IMR-90 (cell line): ENCODE data around the gene AP1S1. TPM values are rescaled to one million over a fixed set of nuclear protein-coding genes. Genes with fewer than 3 reads are reported as not detected.

Source experiments
- ATAC-seq: fragments of 200-7000 bp; cut with Tn5 transposase; 2 replicates; pipeline ENCODE4 v1.9.1; 2020; ENCODE audit warnings: low read depth, mild to moderate bottlenecking, moderate library complexity
- BruUV-seq: library from RNA; stranded (reverse); fragments of 400-500 nt; replicated peaks from 2 replicates; lab custom pipeline; 2021; lab: Mats Ljungman, UMichigan
- CTCF ChIA-PET: fragments of 300-600 bp; formaldehyde crosslinking; extraction: SDS; loops from one replicate; lab custom pipeline; 2021; ENCODE audit warnings: antibody characterized with exemption; lab: Yijun Ruan, JAX
- POLR2A ChIA-PET: fragments of 300-600 bp; sonication (Branson Sonifier 250); formaldehyde crosslinking; loops from one replicate; lab custom pipeline; 2022; ENCODE audit warnings: antibody characterized with exemption; ENCODE audit not compliant: unreplicated experiment; lab: Charles Lee
- DNase-seq: peaks from one replicate; pipeline ENCODE4 v3.0.0; 2013
- H2AFZ ChIP-seq: replicated peaks from 2 replicates; pipeline ENCODE3; 2013; ENCODE audit warnings: low read length, mild to moderate bottlenecking; ENCODE audit not compliant: poor library complexity
- H2AK5ac ChIP-seq: 2 replicates; pipeline ENCODE4 v1.6.1; 2013; ENCODE audit warnings: low read depth, low read length, inconsistent platforms
- H2AK9ac ChIP-seq: replicated peaks from 2 replicates; pipeline ENCODE3; 2013; ENCODE audit warnings: mild to moderate bottlenecking, low read depth, low read length, moderate library complexity; ENCODE audit not compliant: poor library complexity
- H2BK120ac ChIP-seq: 2 replicates; pipeline ENCODE4 v1.6.1; 2013; ENCODE audit warnings: low read depth, low read length, inconsistent platforms
- H2BK15ac ChIP-seq: 3 replicates; pipeline ENCODE4 v1.6.1; 2013; ENCODE audit warnings: low read depth, low read length, inconsistent platforms
- H2BK20ac ChIP-seq: 2 replicates; pipeline ENCODE4 v1.6.1; 2013; ENCODE audit warnings: low read depth, mild to moderate bottlenecking, inconsistent platforms, low read length, moderate library complexity
- H2BK5ac ChIP-seq: 2 replicates; pipeline ENCODE4 v1.6.1; 2013; ENCODE audit warnings: mild to moderate bottlenecking, low read depth, low read length, inconsistent platforms; ENCODE audit not compliant: poor library complexity, severe bottlenecking
- H3K14ac ChIP-seq: replicated peaks from 2 replicates; pipeline ENCODE4 v1.6.1; 2013; ENCODE audit warnings: low read depth, low read length, inconsistent platforms
- H3K18ac ChIP-seq: 2 replicates; pipeline ENCODE4 v1.6.1; 2013; ENCODE audit warnings: low read depth, low read length, control low read depth
- H3K23ac ChIP-seq: 2 replicates; pipeline ENCODE4 v1.6.1; 2013; ENCODE audit warnings: low read depth, low read length, inconsistent platforms
- H3K27ac ChIP-seq: 2 replicates; pipeline ENCODE4 v1.5.1; 2013; ENCODE audit warnings: mild to moderate bottlenecking, control low read depth, low read length; ENCODE audit not compliant: insufficient read depth
- H3K27me3 ChIP-seq: 2 replicates; pipeline ENCODE4 v1.6.1; 2013; ENCODE audit warnings: low read length; ENCODE audit not compliant: control insufficient read depth, insufficient read depth
- H3K36me3 ChIP-seq: 2 replicates; pipeline ENCODE4 v1.6.1; 2013; ENCODE audit warnings: low read length, mixed read lengths; ENCODE audit not compliant: control insufficient read depth, insufficient read depth
- H3K4ac ChIP-seq: 2 replicates; pipeline ENCODE4 v1.6.1; 2013; ENCODE audit warnings: low read depth, low read length, inconsistent platforms
- H3K4me1 ChIP-seq: 2 replicates; pipeline ENCODE4 v1.6.1; 2013; ENCODE audit warnings: low read length, mixed read lengths; ENCODE audit not compliant: control insufficient read depth, insufficient read depth
- H3K4me2 ChIP-seq: 2 replicates; pipeline ENCODE4 v1.6.1; 2013; ENCODE audit warnings: low read depth, mild to moderate bottlenecking, control low read depth, low read length, moderate library complexity
- H3K4me3 ChIP-seq: 2 replicates; pipeline ENCODE4 v1.5.1; 2013; ENCODE audit warnings: low read depth, mild to moderate bottlenecking, control low read depth, low read length, moderate library complexity; ENCODE audit not compliant: insufficient read depth
- H3K56ac ChIP-seq: 2 replicates; pipeline ENCODE4 v1.6.1; 2013; ENCODE audit warnings: low read length, inconsistent platforms; ENCODE audit not compliant: insufficient read depth; ENCODE audit errors: extremely low read depth
- H3K79me1 ChIP-seq, 2 experiments: 2 replicates each; pipeline ENCODE4 v1.6.1; 2013; ENCODE audit warnings: low read length in 2 of 2, inconsistent platforms in 1 of 2, low read depth in 1 of 2
- H3K9ac ChIP-seq: 2 replicates; pipeline ENCODE4 v1.6.1; 2013; ENCODE audit warnings: low read depth, low read length, control low read depth
- H3K9me1 ChIP-seq: 2 replicates; pipeline ENCODE4 v1.6.1; 2013; ENCODE audit warnings: low read length, inconsistent platforms; ENCODE audit not compliant: insufficient read depth
- H3K9me3 ChIP-seq: 2 replicates; pipeline ENCODE4 v1.6.1; 2013; ENCODE audit warnings: low read length; ENCODE audit not compliant: control insufficient read depth, insufficient read depth
- H4K20me1 ChIP-seq: 2 replicates; pipeline ENCODE4 v1.6.1; 2013; ENCODE audit warnings: low read length, inconsistent platforms; ENCODE audit not compliant: insufficient read depth
- H4K5ac ChIP-seq: 2 replicates; pipeline ENCODE4 v1.6.1; 2013; ENCODE audit warnings: mild to moderate bottlenecking, low read depth, low read length, control low read depth
- H4K8ac ChIP-seq, 2 experiments: 2 replicates each; pipeline ENCODE4 v1.6.1; 2013; ENCODE audit warnings: low read depth in 2 of 2, low read length in 2 of 2, control low read depth in 1 of 2, inconsistent platforms in 1 of 2
- H4K91ac ChIP-seq: 2 replicates; pipeline ENCODE4 v1.6.1; 2013; ENCODE audit warnings: low read depth, low read length, inconsistent platforms; ENCODE audit not compliant: insufficient read depth
- BHLHE40 ChIP-seq: fragments of 150-350 bp; IDR thresholded peaks from 2 replicates; pipeline ENCODE4 v1.6.1; 2016; ENCODE audit warnings: mild to moderate bottlenecking, low read depth, low read length
- CEBPB ChIP-seq: IDR thresholded peaks from 2 replicates; pipeline ENCODE4 v1.6.1; 2012; ENCODE audit warnings: low read depth, low read length, improper control_type of control experiment
- CHD1 ChIP-seq: IDR thresholded peaks from 2 replicates; pipeline ENCODE4 v1.6.1; 2012; ENCODE audit warnings: low read depth, low read length, improper control_type of control experiment
- MAZ ChIP-seq: IDR thresholded peaks from 2 replicates; pipeline ENCODE4 v1.6.1; 2012; ENCODE audit warnings: low read depth, mild to moderate bottlenecking, low read length, improper control_type of control experiment, moderate library complexity, borderline replicate concordance
- MXI1 ChIP-seq: IDR thresholded peaks from 2 replicates; pipeline ENCODE4 v1.6.1; 2012; ENCODE audit warnings: low read depth, mild to moderate bottlenecking, low read length, moderate library complexity, borderline replicate concordance
- NFE2L2 ChIP-seq: fragments of 150-350 bp; IDR thresholded peaks from 2 replicates; pipeline ENCODE4 v1.6.1; 2016; ENCODE audit warnings: low read depth, mild to moderate bottlenecking, low read length
- RAD21 ChIP-seq: IDR thresholded peaks from 2 replicates; pipeline ENCODE4 v1.6.1; 2012; ENCODE audit warnings: low read length, improper control_type of control experiment
- RCOR1 ChIP-seq: IDR thresholded peaks from 2 replicates; pipeline ENCODE4 v1.6.1; 2012; ENCODE audit warnings: mild to moderate bottlenecking, low read length, improper control_type of control experiment; ENCODE audit not compliant: insufficient replicate concordance
- WGBS, 2 experiments: methylation state at CpG; one replicate each; pipeline versions ENCODE4 v1.1.5 to v1.1.7; 2013; ENCODE audit warnings: missing lambda C conversion rate in 2 of 2; ENCODE audit not compliant: insufficient read length in 1 of 2; ENCODE audit errors: extremely low coverage in 2 of 2; 5-methylcytosine and 5-hydroxymethylcytosine counted together
- dilution Hi-C: fragments of 300-500 bp; cut with HindIII; formaldehyde crosslinking; loops from one replicate; pipeline ENCODE4 v1.14.3; 2018; ENCODE audit warnings: low sequenced_read_pairs; ENCODE audit not compliant: unreplicated experiment
- in situ Hi-C: fragments of 300-500 bp; cut with MboI; formaldehyde crosslinking; loops from 3 replicates; pipeline ENCODE4 v1.14.3; 2019; ENCODE audit warnings: low sequenced_read_pairs, inconsistent platforms, mixed read lengths
- intact Hi-C: fragments of 100-400 bp; cut with micrococcal nuclease; formaldehyde crosslinking; loops from 2 replicates; pipeline ENCODE4 v1.10.0; 2022
- polyA plus RNA-seq, 3 experiments: library from polyadenylated mRNA; depleted of rRNA; stranded (reverse); fragments of >200 nt; gene quantifications; 2 replicates each; pipeline ENCODE4 v1.2.3, GENCODE V29; 2012; ENCODE audit warnings: low replicate concordance in 1 of 3
- total RNA-seq: library from RNA; depleted of rRNA; stranded (reverse); fragments of >200 nt; gene quantifications from 2 replicates; pipeline ENCODE4 v1.2.3, GENCODE V29; 2012

Gene AP1S1
- total and polyA plus RNA-seq, 2 of the 4 experiments (the other 2 are of a cell fraction), result 187 to 295 TPM

DNA sequence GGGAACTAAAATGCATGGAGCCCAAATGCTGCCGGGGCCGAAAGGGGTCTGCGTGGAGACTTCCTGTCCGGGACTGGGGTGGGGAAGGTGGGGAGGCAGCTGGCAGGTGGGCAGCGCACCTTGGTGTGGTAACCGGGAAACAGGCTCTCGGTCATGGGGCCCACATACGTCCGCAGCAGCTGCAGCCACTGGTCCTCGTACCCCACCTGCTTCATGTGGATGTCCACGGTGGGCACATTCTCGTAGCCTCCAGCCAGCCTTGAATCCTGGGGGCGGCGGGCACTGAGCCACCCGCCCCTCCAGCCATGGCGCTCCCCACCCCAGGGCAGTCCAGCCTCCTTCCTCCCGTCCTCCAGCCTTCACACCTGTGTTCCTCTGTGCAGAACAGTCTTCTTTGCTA is 53.2 kb downstream of the AP1S1 start:
- H4K20me1 ChIP-seq, result no peaks in the 10 kb centered on the region; the same call in 1 of the 2 replicates

More for the DNA sequence above, 53.2 kb downstream of the AP1S1 start:
- no peak overlapping the region for H3K23ac ChIP-seq
- H3K4me2 ChIP-seq, result no peak overlapping the region
- no TSS peak for BruUV-seq
- H4K91ac ChIP-seq, result no peak overlapping the region
- H3K14ac ChIP-seq, result no peak overlapping the region
- peaks cover 45% of the 10 kb centered on the region for H3K36me3 ChIP-seq
- H3K4me1 ChIP-seq, result no peaks in the 10 kb centered on the region
- no peaks in the 10 kb centered on the region for H3K79me1 ChIP-seq
- no peak overlapping the region for H2BK5ac ChIP-seq
- H2AFZ ChIP-seq, result no peak overlapping the region
- POLR2A ChIA-PET, result interaction anchor here (0.8 kb wide), 1 partner anchor 10 kb away, joined by 5 read pairs; the partner anchor contains the start of gene ZNHIT1
- no peak overlapping the region for H2BK15ac ChIP-seq
- intact Hi-C loops (no loop called here), dilution Hi-C loops (no loop called here), in situ Hi-C loops (no loop called here)
- no peak for ATAC-seq
- H3K9ac ChIP-seq, result no peak overlapping the region
- no peak overlapping the region for H2BK20ac ChIP-seq
- no peak overlapping the region for H2AK5ac ChIP-seq
- no peak overlapping the region for H4K5ac ChIP-seq
- H3K4ac ChIP-seq, result no peak overlapping the region
- no peaks in the 10 kb centered on the region for H3K9me1 ChIP-seq
- H3K56ac ChIP-seq, result no peak overlapping the region
- H3K27ac ChIP-seq, result no peak overlapping the region
- 88% methylated on average over 8 of the region's 17 CpGs; no CpG with 5 or more reads in 1 of the 2 experiments for WGBS, 2 experiments
- TF ChIP-seq NFE2L2 (no peak), CHD1 (no peak), MXI1 (no peak), RAD21 (no peak), CEBPB (no peak), BHLHE40 (no peak), RCOR1 (no peak), MAZ (no peak)
- H2BK120ac ChIP-seq, result no peak overlapping the region
- no peak overlapping the region for H3K18ac ChIP-seq
- H3K4me3 ChIP-seq, result no peak overlapping the region
- H3K9me3 ChIP-seq, result no peaks in the 10 kb centered on the region
- DNase-seq, result no peak
- H4K8ac ChIP-seq, result no peak overlapping the region
- no peak overlapping the region for H2AK9ac ChIP-seq
- peaks cover 14% of the 10 kb centered on the region for H3K27me3 ChIP-seq
- CTCF ChIA-PET, result interaction anchor here (0.6 to 1.1 kb wide), 2 partner anchors 14 to 56 kb away, joined by 3 read pairs; no protein-coding TSS in a partner anchor
